Mesothelial cell of epicardium (in vitro differentiated cells): ENCODE measurements around the gene TMOD2. TPM values are rescaled to one million over a fixed set of nuclear protein-coding genes. Genes with fewer than 3 reads are reported as not detected.
A peak's percentile ranks its signal among the peaks of the same experiment; 100 is the strongest.

Experiments used
- DNase-seq, 2 experiments: peaks; one replicate each; pipeline ENCODE4 v3.0.0; 2021; ENCODE audit warnings: low spot score in 2 of 2; ENCODE audit not compliant: unreplicated experiment in 2 of 2
- H3K27ac Mint-ChIP-seq: 2 replicates; pipeline ENCODE4 v1.8.0; 2021; ENCODE audit warnings: mixed read lengths
- H3K27me3 Mint-ChIP-seq: 2 replicates; pipeline ENCODE4 v1.8.0; 2021; ENCODE audit warnings: low read depth, mixed read lengths
- H3K36me3 Mint-ChIP-seq: 2 replicates; pipeline ENCODE4 v1.8.0; 2021; ENCODE audit warnings: mixed read lengths
- H3K4me1 Mint-ChIP-seq: 2 replicates; pipeline ENCODE4 v1.8.0; 2021; ENCODE audit warnings: mixed read lengths
- H3K4me3 Mint-ChIP-seq: 2 replicates; pipeline ENCODE4 v1.8.0; 2021; ENCODE audit warnings: mild to moderate bottlenecking, moderate library complexity, mixed read lengths
- H3K9me3 Mint-ChIP-seq: 2 replicates; pipeline ENCODE4 v1.8.0; 2021; ENCODE audit warnings: mixed read lengths
- CTCF ChIP-seq: fragments of 200-600 bp; sonication (generic); IDR thresholded peaks from one replicate; pipeline ENCODE4 v1.5.0; 2021; ENCODE audit warnings: antibody characterized with exemption; ENCODE audit not compliant: unreplicated experiment
- total RNA-seq: library from RNA; stranded (reverse); gene quantifications from 3 replicates; pipeline ENCODE4 v1.2.1, GENCODE V29; 2021

The TMOD2 gene
- total RNA-seq, 1 donor from 2014 or later, result 10.0 TPM

GRCh38 chr15:51749307-51749706, 2.1 kb upstream of the TMOD2 start:
- DNase-seq, result no peak
- H3K27ac Mint-ChIP-seq, result no peak overlapping the region
- peaks cover 9% of the 10 kb centered on the region for H3K4me1 Mint-ChIP-seq
- H3K4me3 Mint-ChIP-seq, result no peak overlapping the region
- no peaks in the 10 kb centered on the region for H3K9me3 Mint-ChIP-seq
- no peaks in the 10 kb centered on the region for H3K36me3 Mint-ChIP-seq
- H3K27me3 Mint-ChIP-seq, result peaks cover 69% of the 10 kb centered on the region
- no peak for TF ChIP-seq CTCF

GRCh38 chr15:51750186-51750585, 1.2 kb upstream of the TMOD2 start:
- H3K4me1 Mint-ChIP-seq, result peaks cover 9% of the 10 kb centered on the region
- H3K27me3 Mint-ChIP-seq, result peaks cover 66% of the 10 kb centered on the region
- peak overlapping the region; percentile 72 for H3K4me3 Mint-ChIP-seq
- no peak for DNase-seq
- TF ChIP-seq CTCF, result no peak
- H3K36me3 Mint-ChIP-seq, result no peaks in the 10 kb centered on the region
- H3K27ac Mint-ChIP-seq, result no peak overlapping the region
- no peaks in the 10 kb centered on the region for H3K9me3 Mint-ChIP-seq

DNA sequence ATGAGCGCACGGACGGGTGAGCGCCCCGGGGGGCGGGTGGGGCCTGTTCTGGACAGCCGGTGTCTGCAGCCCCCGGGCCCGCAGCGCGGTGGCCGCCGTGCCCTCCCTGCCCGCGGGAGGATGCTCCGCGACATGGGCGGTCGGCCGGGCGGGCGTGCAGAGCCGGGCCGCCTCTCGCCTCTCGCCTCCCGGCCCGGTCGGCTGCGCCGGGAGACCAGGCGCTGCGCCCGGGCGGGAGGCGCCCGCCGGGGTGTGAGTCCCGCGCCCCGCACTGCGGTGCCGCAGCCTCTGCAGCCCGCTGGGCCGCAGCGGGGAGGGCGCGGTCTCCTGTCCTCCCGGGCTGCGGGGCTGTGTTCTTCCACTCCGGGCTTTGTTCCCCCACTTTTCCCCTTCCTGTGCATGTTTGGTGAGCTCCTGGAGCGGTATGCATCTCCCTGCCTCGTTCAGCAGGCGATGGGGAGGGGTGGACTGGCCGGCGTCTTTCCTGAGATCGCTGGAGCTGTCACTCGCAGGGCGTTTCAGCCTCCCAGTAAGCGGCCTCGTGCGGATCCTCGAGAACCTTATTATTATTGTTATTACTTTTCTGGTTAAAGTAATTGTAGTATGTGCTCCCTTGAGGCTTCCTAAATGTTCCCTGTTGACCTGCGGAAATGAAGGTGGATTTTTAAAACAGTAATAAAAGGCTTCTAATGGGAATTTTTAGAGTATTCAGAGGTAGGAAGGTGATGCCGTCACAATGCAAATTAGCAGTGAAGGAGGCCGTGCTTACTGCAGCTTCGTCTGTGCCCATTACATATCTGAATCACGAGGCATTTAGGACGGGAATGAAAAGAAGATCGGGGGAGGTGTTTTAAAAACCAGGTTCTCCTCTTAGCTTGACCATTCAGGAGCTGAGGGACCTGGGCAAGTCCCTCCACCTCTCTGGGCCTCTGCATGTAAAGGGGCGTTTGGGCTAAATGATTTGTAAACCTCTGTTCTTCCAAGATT, 593 bp downstream of the TMOD2 start:
- no peak for TF ChIP-seq CTCF
- Mint-ChIP-seq H3K4me3 (peak overlapping the region; percentile 86), H3K27ac (peak overlapping the region; percentile 71), H3K4me1 (peaks cover 9% of the 10 kb centered on the region), H3K36me3 (no peaks in the 10 kb centered on the region), H3K27me3 (peaks cover 63% of the 10 kb centered on the region), H3K9me3 (no peaks in the 10 kb centered on the region)
- peak in 1 of 2 experiments; percentile 55 for DNase-seq

GRCh38 chr15:51752888-51753287, 1.5 kb downstream of the TMOD2 start:
- peaks cover 11% of the 10 kb centered on the region for H3K4me1 Mint-ChIP-seq
- TF ChIP-seq CTCF, result no peak
- no peak overlapping the region for H3K27ac Mint-ChIP-seq
- H3K27me3 Mint-ChIP-seq, result peaks cover 59% of the 10 kb centered on the region
- DNase-seq, result no peak
- no peaks in the 10 kb centered on the region for H3K9me3 Mint-ChIP-seq
- H3K4me3 Mint-ChIP-seq, result peak overlapping the region; percentile 55
- H3K36me3 Mint-ChIP-seq, result no peaks in the 10 kb centered on the region

DNA sequence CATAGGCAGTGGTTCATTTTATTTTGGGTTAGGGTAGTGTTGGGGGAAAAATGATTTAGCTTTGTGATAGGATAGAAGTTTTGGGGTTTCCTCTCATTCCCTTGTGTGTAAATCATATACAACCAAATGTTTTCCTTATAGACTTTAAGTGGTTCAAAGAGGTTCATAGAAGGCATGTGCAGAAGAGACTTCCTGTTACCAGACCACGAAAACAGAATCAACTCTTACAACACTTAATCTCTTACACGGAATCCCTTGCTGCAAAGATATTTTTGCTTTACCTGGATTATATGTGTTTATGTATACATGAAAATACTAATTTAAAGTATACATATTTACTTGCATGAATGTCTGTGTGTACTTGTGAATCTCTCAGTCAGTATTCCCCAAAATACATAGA, 2.9 kb downstream of the TMOD2 start:
- H3K4me1 Mint-ChIP-seq, result peaks cover 22% of the 10 kb centered on the region

More for the DNA sequence above, 2.9 kb downstream of the TMOD2 start:
- H3K36me3 Mint-ChIP-seq, result no peaks in the 10 kb centered on the region
- H3K27ac Mint-ChIP-seq, result no peak overlapping the region
- peaks cover 50% of the 10 kb centered on the region for H3K27me3 Mint-ChIP-seq
- H3K9me3 Mint-ChIP-seq, result no peaks in the 10 kb centered on the region
- TF ChIP-seq CTCF, result no peak
- DNase-seq, result no peak
- no peak overlapping the region for H3K4me3 Mint-ChIP-seq
